ENCODE data around the gene VTI1B.

Gene VTI1B

GRCh38 chr14:67599698-67600561 lies 74.5 kb downstream of the VTI1B start, which contains the start of gene PIGH:
PIGH (minus strand) TSS chr14:67600268; CDS start chr14:67600203, 65 bp downstream.
- in situ Hi-C loops (cut with HindIII; ENCODE audit: low pct_ligation_motif_present, low pct_unique_long_range_greater_than_20kb, low sequenced_read_pairs) = no loop called here
- DNase-seq = peak; percentile 87
